ENCODE data around the gene PSMC3IP.
A peak's percentile ranks its signal among the peaks of the same experiment; 100 is the strongest.
"Not testable (repeated sequence)": the region's sequence is repeated elsewhere in the genome, so short reads cannot be mapped to it uniquely, and the experiment has no call there.

The PSMC3IP gene

DNA sequence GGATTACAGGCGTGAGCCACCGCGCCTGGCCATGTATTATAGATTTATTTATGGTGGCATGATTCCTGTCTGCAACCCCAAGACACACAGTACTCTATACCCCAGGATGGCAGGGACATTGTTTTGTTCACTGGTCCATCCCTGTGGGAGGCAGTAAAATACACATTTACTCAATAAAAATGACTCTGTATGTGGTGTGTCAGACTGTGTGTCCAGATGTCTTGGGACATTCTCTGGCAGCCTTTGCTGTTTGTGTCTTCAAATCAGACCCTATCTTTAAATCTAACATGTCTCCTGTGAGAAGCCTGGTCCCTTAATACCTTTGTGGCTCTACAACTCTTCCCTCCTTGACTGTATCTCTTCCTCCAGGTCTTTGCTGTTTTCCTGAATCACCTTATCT is 17.3 kb downstream of the PSMC3IP start:
- DNase-seq (ENCODE audit: low read depth) = no peak

DNA sequence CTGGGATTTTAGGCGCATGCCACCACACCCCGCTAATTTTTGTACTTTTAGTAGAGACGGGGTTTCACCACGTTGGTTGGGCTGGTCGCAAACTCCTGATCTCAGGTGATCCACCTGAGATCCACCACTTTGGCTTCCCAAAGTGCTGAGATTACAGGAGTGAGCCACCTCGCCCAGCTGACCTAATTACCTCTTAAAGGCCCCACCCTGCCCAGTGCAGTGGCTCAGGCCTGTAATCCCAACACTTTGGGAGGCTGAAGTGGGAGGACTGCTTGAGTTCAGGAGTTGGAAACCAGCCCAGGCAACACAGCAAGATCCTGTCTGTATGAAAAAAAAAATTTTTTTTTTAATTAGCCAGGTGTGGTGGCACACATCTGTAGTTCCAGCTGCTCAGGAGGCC is 18.5 kb downstream of the PSMC3IP start:
- DNase-seq (ENCODE audit: low read depth) = no peak

DNA sequence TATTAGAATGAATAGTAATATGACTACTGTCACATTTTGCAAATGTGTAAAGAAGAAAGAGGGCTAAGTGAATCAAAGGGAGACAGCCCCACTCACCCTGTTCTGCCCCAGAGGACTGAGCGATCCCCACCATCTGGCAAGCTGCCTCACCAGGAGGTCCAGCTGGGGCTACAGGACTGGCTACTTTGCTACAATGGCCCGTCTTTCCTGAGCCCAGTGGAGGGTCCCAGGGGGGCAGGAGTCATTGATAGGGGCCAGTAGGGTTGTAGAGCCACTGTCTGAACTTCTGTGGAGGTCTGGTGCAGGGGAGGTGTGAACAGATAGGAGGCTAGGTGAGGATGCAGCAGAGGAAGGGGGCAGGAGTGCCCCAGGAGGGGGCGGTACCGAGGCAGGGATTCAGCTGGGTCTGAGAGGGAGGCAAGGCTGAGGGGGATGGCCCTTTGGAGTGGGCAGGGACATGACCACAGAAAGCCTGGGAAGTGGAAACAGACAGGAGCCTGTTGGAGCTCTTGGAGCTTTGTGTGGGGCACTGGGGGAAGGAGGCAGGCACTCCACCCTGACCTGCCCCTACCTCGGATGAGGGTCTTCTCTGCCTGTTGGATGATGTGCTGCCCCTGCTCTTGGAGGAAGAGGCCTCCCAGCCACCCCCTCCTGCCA is 21.4 kb downstream of the PSMC3IP start:
- DNase-seq (ENCODE audit: low read depth) = not testable (repeated sequence)

DNA sequence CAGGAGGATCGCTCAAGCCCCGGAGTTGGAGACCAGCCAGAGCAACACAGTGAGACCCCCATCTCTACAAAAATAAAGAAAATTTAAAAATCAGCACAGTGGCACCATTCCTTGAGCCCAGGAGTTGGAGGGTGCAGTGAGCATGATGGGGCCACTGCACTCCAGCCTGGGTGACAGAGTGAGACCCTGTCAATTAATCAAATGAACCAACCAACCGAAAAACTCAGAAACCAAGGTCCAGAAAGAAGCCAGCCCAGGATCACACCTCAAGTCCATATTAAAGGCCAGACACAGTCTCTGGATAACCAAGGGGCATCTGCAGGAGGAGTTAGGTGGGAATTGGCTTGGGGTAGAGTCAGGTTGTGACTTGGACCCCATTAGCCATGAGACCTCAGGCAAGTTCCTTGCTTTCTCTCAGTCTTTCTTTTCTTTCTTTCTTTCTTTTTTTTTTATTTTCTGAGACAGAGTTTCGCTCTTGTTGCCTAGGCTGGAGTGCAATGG is 22.4 kb downstream of the PSMC3IP start:
- no peak for DNase-seq (ENCODE audit: low read depth)

DNA sequence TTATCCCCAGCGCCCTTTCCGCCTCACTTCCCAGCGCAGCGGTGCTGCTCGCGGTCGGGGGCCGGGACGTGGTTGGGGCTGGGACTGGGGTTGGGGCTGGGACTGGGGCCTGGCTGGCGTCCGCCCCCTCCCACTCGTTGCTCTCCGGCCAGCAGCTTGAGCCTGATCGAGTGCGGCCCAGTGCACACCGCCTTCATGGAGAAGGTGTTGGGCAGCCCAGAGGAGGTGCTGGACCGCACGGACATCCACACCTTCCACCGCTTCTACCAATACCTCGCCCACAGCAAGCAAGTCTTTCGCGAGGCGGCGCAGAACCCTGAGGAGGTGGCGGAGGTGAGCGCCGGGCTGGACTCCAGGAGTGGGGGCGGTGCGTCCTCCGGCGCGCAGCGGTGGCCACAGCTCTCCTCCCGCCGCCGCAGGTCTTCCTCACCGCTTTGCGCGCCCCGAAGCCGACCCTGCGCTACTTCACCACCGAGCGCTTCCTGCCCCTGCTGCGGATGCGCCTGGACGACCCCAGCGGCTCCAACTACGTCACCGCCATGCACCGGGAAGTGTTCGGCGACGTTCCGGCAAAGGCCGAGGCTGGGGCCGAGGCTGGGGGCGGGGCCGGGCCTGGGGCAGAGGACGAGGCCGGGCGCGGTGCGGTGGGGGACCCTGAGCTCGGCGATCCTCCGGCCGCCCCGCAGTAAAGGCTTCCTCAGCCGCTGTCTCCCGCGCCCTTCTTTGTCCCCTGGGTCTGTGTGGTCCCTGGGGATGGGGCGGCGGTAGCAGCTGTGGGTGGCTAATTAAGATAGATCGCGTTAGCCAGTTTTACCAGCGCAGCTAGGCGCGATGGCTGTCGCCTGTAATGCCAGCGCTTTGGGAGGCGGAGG is 23.0 kb downstream of the PSMC3IP start:
- peak; percentile 47 for DNase-seq (ENCODE audit: low read depth)

DNA sequence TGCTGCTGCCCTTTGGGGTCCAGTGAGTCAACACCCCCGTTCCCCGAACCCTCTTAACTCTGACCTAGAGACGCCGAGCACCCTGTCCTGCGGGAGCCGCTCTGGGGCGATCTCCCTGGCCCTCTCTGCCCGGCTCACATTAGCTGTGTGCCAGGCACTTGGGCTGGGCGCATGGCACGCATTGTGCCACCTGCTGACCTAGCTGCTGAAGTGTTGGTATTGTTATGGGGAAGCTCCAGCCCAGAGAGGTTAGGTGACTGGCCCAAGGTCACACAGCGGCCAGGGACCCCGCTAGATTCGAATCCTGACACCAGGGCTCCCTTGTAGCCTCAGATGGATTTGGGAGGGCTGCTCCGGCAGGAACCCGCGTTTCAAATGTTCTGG is 23.7 kb downstream of the PSMC3IP start:
- no peak for DNase-seq (ENCODE audit: low read depth)

DNA sequence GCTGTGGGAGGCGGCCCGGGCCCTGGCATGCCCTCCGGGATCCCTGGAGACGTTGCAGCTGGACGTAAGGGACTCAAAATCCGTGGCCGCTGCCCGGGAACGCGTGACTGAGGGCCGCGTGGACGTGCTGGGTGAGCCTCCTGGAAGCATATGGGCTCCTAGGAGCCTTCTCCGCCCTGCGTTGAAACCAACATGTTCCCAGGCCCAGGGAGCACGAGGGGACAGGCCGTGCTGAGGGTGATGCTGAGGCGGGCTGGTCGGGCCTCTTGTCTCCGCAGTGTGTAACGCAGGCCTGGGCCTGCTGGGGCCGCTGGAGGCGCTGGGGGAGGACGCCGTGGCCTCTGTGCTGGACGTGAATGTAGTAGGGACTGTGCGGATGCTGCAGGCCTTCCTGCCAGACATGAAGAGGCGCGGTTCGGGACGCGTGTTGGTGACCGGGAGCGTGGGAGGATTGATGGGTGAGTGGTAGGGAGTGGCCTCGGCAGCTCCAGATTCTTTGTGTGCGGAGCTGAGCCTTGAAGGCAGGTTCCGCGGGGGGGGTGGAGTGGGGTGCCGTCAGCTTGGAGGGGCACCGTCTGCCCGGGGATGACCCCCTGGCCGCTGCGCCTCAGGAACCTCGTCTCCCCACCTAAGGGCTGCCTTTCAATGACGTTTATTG is 24.2 kb downstream of the PSMC3IP start:
- no peak for DNase-seq (ENCODE audit: low read depth)

DNA sequence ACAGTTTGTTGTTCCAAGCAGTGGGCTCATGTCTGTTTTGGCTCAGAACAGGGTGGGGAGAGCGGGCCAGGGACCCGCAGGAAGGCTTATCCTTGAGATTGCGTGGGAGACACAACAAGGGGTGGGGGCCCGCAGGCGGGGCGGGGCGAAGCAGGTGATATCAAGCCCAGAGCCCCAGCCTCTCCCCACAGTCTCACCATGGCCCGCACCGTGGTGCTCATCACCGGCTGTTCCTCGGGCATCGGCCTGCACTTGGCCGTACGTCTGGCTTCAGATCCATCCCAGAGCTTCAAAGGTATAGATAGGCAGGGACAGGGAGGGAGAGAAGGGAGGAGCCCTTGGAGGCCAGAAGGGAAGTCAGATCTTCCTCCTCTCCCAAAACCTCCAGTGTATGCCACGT is 24.8 kb downstream of the PSMC3IP start, which contains the start of gene HSD17B1:
Gene HSD17B1, plus strand, starts transcription at position 188 of the 400 bp plus-strand sequence. Its CDS starts 11 bp downstream, at position 199.
- not testable (repeated sequence) for DNase-seq (ENCODE audit: low read depth)

DNA sequence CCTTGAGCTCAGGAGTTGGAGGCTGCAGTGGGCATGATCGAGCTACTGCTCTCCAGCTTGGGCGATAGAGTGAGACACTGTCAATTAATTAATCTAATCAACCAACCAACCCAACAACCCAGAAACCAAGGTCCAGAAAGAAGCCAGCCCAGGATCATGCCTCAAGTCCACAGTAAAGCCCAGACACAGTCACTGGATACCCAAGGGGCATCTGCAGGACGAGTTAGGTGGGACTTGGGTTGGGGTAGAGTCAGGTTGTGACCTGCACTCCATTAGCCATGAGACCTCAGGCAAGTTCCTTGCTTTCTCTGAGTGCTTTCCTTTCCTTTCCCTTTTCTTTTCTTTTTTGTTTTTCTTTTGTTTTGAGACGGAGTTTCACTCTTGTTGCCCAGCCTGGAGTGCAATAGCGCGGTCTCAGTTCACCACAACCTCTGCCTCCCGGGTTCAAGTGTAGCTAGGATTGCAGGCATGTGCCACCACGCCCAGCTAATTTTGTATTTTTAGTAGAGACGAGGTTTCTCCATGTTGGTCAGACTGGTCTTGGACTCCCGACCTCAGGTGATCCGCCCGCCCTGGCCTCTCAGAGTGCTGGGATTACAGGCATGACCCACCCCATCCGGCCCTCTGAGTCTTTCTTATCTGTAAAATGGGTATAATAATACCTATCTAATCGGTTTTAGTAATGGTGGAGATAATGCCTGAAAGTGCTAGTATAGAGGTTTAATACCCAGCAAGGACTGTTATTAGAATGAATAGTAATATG is 28.4 kb downstream of the PSMC3IP start:
- DNase-seq (ENCODE audit: low read depth) = no peak

DNA sequence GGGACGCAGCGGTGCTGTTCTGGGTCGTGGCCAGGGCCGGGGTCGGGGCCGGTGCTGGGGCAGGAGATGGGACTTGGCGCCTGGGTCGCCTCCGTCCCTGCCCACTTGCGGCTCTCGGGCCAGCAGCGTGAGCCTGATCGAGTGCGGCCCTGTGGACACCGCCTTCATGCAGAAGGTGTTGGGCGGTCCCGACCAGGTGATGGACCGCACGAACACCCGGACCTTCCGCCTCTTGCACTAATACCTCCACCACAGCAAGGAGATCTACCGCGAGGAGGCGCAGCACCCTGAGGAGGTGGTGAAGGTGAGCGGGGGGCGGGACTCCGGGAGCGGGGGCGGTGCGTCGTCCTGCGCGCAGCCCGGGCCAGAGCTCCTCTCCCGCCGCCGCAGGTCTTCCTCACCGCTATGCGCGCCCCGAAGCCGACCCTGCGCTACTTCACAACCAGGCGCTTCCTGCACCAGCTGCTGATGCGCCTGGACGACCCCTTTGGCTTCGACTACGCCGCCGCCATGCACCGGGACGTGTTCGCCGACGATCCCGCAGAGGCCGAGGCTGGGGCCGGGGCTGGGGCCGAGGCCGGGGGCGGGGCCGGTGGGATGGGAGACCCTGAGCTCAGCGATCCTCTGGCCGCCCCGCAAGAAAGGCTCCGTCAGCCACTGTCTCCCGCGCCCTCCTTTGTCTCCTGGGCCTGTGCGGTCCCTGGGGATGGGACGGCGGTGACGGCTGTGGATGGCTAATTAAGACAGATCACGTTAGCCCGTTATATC is 29.3 kb downstream of the PSMC3IP start:
- DNase-seq (ENCODE audit: low read depth) = peak; percentile 65

DNA sequence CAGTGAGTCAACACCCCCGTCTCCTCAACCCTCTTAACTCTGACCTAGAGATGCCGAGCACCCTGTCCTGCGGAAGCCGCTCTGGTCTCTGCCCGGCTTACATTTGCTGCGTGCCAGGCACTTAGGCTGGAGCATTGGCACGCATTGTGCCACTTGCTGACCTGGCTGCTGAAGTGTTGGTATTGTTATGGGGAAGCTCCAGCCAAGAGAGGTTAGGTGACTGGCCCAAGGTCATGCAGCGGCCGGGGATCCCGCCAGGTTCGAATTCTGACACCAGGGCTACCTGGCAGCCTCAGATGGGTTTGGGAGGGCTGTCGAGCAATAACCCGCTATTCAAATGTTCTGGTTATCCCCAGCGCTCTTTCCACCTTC is 29.8 kb downstream of the PSMC3IP start:
- DNase-seq (ENCODE audit: low read depth) = no peak

DNA sequence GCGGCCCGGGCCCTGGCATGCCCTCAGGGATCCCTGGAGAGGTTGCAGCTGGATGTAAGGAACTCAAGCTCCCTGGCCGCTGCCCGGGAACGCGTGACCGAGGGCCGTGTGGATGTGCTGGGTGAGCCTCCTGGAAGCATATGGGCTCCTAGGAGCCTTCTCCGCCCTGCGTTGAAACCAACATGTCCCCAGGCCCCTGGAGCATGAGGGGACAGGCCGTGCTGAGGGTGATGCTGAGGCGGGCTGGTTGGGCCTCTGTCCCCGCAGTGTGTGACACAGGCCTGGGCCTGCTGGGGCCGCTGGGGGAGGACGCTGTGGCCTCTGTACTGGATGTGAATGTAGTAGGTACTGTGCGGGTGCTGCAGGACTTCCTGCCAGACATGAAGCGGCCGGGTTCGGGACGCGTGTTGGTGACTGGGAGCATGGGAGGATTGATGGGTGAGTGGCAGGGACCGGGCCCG is 30.5 kb downstream of the PSMC3IP start:
- no peak for DNase-seq (ENCODE audit: low read depth)

DNA sequence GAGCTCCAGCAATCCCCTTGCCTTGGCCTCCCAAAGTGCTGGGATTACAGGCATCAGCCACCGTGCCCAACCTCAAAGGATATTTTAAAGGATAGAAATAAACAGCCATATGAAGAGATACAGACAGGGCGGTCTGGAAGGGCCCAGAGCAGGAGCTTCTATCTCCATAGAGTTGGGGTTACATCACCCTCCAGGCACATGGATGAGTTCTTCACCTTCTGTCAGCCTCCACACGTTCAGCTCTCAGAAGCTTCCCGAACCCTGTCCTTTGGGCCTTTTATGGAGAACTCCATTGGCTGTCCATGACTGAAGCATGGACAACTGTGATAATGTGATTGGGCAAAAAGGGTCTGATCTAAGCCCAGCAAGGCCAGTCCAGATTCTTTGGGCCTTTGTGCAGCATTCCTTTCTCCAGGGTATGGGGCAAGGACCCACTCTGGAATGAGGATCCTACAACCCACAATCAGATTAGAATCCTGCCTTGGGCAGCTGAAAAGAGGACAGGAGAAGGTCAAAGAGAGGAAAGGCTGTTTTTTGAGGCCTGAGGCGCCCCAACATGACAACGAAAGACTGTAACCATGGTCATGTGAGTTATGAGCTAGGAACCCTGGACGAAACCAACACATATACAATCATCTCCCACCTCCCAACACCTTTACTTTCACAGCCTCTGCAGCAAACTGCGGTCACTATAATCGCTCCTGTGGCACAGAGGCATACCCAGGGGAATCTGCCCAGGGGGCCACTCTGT is 31.6 kb downstream of the PSMC3IP start:
- DNase-seq (ENCODE audit: low read depth) = not testable (repeated sequence)

DNA sequence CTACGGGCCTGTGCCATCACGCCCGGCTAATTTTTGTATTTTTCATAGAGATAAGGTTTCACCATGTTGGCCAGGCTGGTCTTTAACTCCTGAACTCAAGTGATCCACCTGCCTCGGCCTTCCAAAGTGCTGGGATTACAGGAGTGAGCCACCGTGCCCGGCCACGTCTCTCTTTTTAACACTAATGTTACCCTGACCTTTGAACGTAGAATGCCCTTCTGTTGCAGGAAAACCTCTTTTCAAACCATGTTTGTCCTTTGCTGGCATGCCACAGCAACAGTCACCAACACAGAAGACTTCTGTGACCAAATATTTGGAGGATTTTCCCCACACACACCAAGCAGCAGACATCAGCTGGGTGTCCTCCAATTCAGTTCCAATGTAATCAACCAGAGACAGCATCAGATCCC is 32.6 kb downstream of the PSMC3IP start:
- no peak for DNase-seq (ENCODE audit: low read depth)

DNA sequence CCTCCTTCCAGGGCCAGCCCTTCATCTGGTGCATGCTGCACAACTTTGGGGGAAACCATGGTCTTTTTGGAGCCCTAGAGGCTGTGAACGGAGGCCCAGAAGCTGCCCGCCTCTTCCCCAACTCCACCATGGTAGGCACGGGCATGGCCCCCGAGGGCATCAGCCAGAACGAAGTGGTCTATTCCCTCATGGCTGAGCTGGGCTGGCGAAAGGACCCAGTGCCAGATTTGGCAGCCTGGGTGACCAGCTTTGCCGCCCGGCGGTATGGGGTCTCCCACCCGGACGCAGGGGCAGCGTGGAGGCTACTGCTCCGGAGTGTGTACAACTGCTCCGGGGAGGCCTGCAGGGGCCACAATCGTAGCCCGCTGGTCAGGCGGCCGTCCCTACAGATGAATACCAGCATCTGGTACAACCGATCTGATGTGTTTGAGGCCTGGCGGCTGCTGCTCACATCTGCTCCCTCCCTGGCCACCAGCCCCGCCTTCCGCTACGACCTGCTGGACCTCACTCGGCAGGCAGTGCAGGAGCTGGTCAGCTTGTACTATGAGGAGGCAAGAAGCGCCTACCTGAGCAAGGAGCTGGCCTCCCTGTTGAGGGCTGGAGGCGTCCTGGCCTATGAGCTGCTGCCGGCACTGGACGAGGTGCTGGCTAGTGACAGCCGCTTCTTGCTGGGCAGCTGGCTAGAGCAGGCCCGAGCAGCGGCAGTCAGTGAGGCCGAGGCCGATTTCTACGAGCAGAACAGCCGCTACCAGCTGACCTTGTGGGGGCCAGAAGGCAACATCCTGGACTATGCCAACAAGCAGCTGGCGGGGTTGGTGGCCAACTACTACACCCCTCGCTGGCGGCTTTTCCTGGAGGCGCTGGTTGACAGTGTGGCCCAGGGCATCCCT is 34.1 kb downstream of the PSMC3IP start:
- DNase-seq (ENCODE audit: low read depth) = no peak

DNA sequence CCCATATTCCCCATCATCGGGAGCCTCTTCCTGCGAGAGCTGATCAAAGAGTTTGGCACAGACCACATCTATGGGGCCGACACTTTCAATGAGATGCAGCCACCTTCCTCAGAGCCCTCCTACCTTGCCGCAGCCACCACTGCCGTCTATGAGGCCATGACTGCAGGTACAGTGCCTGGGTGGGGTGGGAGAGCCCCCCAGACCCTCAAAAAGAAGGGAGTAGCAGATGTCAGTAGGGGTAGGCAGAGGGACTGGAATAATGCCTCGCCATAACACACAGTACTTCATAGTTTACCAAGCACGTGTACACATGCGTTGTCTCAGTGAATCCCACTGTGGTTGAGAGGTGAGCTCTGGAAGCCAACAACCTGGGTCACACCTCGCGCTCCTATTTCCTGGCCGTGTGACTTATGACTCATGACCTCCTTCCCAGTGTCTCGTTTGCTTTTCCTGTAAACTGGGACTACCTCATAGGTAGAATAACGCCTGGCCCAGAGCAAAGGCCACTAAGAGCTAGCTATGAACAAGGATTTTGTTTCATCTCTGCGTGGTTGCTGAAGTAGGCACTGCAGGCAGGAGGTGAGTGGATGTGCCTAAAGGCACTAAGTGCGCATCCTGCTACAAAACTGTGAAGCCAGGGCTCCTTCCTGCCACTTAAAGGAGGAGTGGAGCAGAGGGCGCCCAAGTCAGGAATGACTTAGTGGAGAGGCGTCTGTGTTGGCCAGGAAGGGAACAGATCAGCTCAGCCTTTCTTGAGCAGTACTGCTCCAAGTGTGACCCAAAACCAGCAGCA is 36.3 kb downstream of the PSMC3IP start:
- DNase-seq (ENCODE audit: low read depth) = no peak

DNA sequence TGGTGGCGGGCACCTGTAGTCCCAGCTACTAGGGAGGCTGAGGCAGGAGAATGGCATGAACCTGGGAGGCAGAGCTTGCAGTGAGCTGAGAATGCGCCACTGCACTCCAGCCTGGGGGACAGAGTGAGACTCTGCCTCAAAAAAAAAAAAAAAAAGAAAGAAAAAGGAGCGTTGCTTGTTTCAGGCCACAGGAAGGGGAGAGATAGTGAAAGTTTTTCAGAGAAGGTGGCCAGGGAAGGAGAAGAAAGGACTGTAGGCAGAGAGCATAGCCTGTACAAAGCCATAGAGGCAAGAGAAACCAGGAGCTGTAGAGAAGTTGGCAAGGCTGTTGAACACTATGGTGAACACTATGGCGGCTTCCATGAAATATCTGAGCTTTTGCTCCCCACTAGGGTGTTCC is 37.0 kb downstream of the PSMC3IP start:
- not testable (repeated sequence) for DNase-seq (ENCODE audit: low read depth)

DNA sequence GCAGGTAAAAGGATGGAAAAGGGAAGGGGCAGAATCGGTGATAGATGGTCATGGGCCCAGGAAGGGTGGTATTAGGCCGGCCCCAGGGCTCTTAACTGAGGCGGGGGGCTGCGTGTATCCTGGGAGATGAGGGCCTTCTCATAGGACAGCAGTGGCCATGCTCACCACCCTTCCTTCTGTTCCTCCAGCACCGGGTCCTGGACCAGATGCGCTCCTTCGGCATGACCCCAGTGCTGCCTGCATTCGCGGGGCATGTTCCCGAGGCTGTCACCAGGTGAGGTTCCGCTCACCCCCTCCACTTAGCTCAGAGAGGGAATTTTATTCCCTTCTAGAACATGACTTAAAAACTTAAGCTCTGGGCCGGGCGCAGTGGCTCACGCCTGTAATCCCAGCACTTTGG is 39.0 kb downstream of the PSMC3IP start:
- DNase-seq (ENCODE audit: low read depth) = no peak

Data from stimulated activated CD8-positive, alpha-beta memory T cell treated with anti-CD3 and anti-CD28 coated beads, Interleukin-12 subunit alpha, Interleukin-12 subunit beta, amount 100 ng/mL, for 1 hour (primary cell).